Measurements from ENCODE around the gene MTUS2. TPM values are rescaled to one million over a fixed set of nuclear protein-coding genes. Genes with fewer than 3 reads are reported as not detected.

Gene MTUS2
- total RNA-seq, 1 donor from 2014 or later: 0.67 TPM

DNA sequence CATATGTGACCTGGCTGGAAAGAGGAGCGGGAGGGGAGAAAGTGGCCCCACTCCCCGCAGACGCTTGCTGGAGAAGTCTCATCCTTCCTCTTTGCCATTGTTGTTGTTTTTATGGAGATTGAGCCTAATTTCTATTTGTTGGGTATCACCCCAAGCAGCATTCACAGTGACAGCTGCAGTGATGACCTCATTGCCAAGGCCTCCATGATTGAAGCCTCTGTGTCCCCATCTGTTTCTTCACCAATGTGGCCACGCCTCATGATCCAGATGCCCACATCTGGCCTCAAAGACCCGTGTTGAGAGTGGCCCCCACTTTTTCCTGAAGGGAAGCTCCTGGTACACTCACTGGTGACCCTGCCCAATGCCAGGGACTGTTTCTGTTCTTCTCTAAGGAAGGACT is 621.2 kb downstream of the MTUS2 start:
- no peak overlapping the region for H3K27ac ChIP-seq
- H3K4me3 ChIP-seq: no peak overlapping the region
- Mint-ChIP-seq H3K36me3 (no peaks in the 10 kb centered on the region), H3K27ac (no peak overlapping the region), H3K4me3 (no peak overlapping the region), H3K4me1 (no peaks in the 10 kb centered on the region), H3K9me3 (no peaks in the 10 kb centered on the region), H3K27me3 (ENCODE audit: insufficient read depth, low read depth) (peaks cover 5% of the 10 kb centered on the region)
- no peaks in the 10 kb centered on the region for H3K36me3 ChIP-seq
- no peaks in the 10 kb centered on the region for H3K27me3 ChIP-seq
- H3K4me1 ChIP-seq: no peaks in the 10 kb centered on the region
- TF ChIP-seq EZH2 (IDR thresholded peaks at IDR 0.05) (no peak), EZH2phosphoT487 (IDR thresholded peaks at IDR 0.05) (no peak), CTCF (IDR thresholded peaks at IDR 0.05) (no peak)
- no peak overlapping the region for H2AFZ ChIP-seq (replicated peaks)
- H3F3A ChIP-seq (ENCODE audit: low read depth): no peaks in the 10 kb centered on the region
- DNase-seq (ENCODE audit: low spot score): no peak
- H3K9ac ChIP-seq: no peak overlapping the region
- H3K79me2 ChIP-seq (ENCODE audit: low read depth): no peaks in the 10 kb centered on the region
- H3K9me3 ChIP-seq (ENCODE audit: low read depth): no peaks in the 10 kb centered on the region
- no peak overlapping the region for H3K4me2 ChIP-seq
- no peaks in the 10 kb centered on the region for H4K20me1 ChIP-seq (ENCODE audit: low read depth)

DNA sequence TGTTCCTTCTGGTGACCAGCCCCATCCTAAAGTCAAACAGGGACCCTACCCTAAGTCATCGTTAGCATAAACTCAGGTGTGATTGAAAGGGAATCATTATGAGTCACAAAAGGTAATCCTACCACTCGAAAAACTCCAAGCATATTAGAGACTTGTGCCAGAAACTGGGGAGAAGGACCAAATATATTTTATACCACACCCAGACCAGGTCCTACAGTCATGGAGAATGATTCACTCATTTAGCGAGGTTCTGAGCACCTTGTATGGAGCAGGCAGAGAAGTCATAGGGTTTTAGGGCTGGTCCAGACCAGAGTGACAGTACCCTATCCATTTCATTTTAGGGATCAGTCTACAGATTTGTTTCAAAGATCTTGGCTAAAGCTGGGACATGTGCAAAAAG is 625.9 kb downstream of the MTUS2 start:
- Histone ChIP-seq H3K36me3 (no peaks in the 10 kb centered on the region), H3K9me3 (ENCODE audit: low read depth) (no peaks in the 10 kb centered on the region), H3F3A (ENCODE audit: low read depth) (no peaks in the 10 kb centered on the region), H3K27me3 (no peaks in the 10 kb centered on the region), H3K4me3 (no peak overlapping the region), H3K27ac (no peak overlapping the region), H2AFZ (replicated peaks) (no peak overlapping the region), H3K4me1 (no peaks in the 10 kb centered on the region), H3K79me2 (ENCODE audit: low read depth) (no peaks in the 10 kb centered on the region), H3K4me2 (no peak overlapping the region), H4K20me1 (ENCODE audit: low read depth) (no peaks in the 10 kb centered on the region), H3K9ac (no peak overlapping the region)
- no peaks in the 10 kb centered on the region for H3K9me3 Mint-ChIP-seq
- no peak for DNase-seq (ENCODE audit: low spot score)
- no peak overlapping the region for H3K27ac Mint-ChIP-seq
- peaks cover 4% of the 10 kb centered on the region for H3K4me1 Mint-ChIP-seq
- H3K36me3 Mint-ChIP-seq: no peaks in the 10 kb centered on the region
- no peak for TF ChIP-seq EZH2 (IDR thresholded peaks at IDR 0.05)
- no peak for TF ChIP-seq EZH2phosphoT487 (IDR thresholded peaks at IDR 0.05)
- TF ChIP-seq CTCF (IDR thresholded peaks at IDR 0.05): no peak
- no peak overlapping the region for H3K4me3 Mint-ChIP-seq
- H3K27me3 Mint-ChIP-seq (ENCODE audit: insufficient read depth, low read depth): peaks cover 5% of the 10 kb centered on the region

DNA sequence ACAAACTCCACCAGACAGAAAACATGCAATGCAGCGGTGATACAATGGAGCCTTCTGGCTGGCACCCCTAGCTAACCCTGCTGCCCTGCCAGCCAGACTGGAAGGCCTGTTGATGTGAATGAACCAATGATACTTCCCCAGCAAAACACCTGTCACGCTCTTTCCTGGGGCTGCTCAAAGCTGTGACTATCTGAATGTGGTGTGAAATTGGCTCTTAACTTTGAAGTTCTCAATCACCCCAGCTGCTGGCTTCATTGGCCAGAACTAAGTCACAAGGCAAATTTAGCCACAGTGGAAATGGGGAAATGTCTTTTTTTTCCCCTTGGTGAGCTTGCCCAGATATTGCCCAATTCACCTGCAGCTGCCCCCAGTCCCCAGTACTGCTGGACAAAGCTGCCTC is 628.0 kb downstream of the MTUS2 start:
- Histone ChIP-seq H3K9ac (no peak overlapping the region), H3K4me2 (no peak overlapping the region), H3K9me3 (ENCODE audit: low read depth) (no peaks in the 10 kb centered on the region), H4K20me1 (ENCODE audit: low read depth) (no peaks in the 10 kb centered on the region), H3K36me3 (no peaks in the 10 kb centered on the region), H3F3A (ENCODE audit: low read depth) (no peaks in the 10 kb centered on the region), H3K4me3 (no peak overlapping the region), H2AFZ (replicated peaks) (no peak overlapping the region), H3K79me2 (ENCODE audit: low read depth) (no peaks in the 10 kb centered on the region), H3K4me1 (no peaks in the 10 kb centered on the region), H3K27ac (no peak overlapping the region), H3K27me3 (no peaks in the 10 kb centered on the region)
- DNase-seq (ENCODE audit: low spot score): no peak
- TF ChIP-seq EZH2phosphoT487 (IDR thresholded peaks at IDR 0.05) (no peak), EZH2 (IDR thresholded peaks at IDR 0.05) (no peak), CTCF (IDR thresholded peaks at IDR 0.05) (no peak)
- H3K4me1 Mint-ChIP-seq: peaks cover 4% of the 10 kb centered on the region
- no peak overlapping the region for H3K4me3 Mint-ChIP-seq
- no peak overlapping the region for H3K27ac Mint-ChIP-seq
- no peaks in the 10 kb centered on the region for H3K9me3 Mint-ChIP-seq
- no peaks in the 10 kb centered on the region for H3K27me3 Mint-ChIP-seq (ENCODE audit: insufficient read depth, low read depth)
- H3K36me3 Mint-ChIP-seq: no peaks in the 10 kb centered on the region

Data from neural progenitor cell (in vitro differentiated cells).